ENCODE measurements around the gene ARL6IP4. TPM values are rescaled to one million over a fixed set of nuclear protein-coding genes. Genes with fewer than 3 reads are reported as not detected.

ARL6IP4 gene
- total RNA-seq, 1 experiment from 2014 or later = 162 TPM

DNA sequence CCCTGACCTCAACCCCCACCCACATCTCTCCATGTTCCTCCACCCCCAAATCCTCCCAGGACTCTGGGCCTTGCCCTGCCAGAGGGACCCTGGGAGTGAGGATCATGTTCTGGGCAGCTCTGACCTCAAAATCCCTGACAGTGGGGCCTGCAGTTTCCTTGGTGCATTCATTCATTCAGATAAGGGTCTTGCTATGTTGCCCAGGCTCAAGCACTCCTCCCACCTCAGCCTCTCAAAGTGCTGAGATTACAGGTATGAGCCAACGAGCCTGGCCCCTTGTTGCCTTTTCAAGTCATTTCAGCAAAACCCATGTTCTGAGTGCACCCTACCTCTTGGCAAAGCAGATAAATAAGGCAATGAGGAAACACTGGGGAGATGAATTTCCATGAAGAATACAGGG is 29.6 kb downstream of the ARL6IP4 start:
- H3F3A ChIP-seq (ENCODE audit: insufficient read depth, low read depth) = no peaks in the 10 kb centered on the region
- no peaks in the 10 kb centered on the region for H3K9me2 ChIP-seq (ENCODE audit: insufficient read depth)
- H3K4me2 ChIP-seq = no peak overlapping the region
- H3K27ac ChIP-seq = no peak overlapping the region
- no peaks in the 10 kb centered on the region for H3K9me3 ChIP-seq (ENCODE audit: insufficient read depth, low read depth)
- no peaks in the 10 kb centered on the region for H3K79me2 ChIP-seq (ENCODE audit: low read depth)
- TF ChIP-seq CTCF (conservative IDR thresholded peaks at IDR 0.05) (no peak), EZH2 (IDR thresholded peaks at IDR 0.05; ENCODE audit: low read depth) (no peak)
- BruUV-seq (replicated peaks) = no TSS peak
- no peak for DNase-seq
- H3K4me3 ChIP-seq = no peak overlapping the region
- H3K27me3 ChIP-seq (ENCODE audit: insufficient read depth, low read depth) = no peaks in the 10 kb centered on the region
- no peaks in the 10 kb centered on the region for H3K36me3 ChIP-seq (ENCODE audit: low read depth)
- H3K4me1 ChIP-seq (replicated peaks; ENCODE audit: insufficient read depth) = no peaks in the 10 kb centered on the region
- CTCF ChIA-PET = no interaction called here
- H4K20me1 ChIP-seq (ENCODE audit: insufficient read depth) = no peaks in the 10 kb centered on the region
- POLR2A ChIA-PET (ENCODE audit: unreplicated experiment) = no interaction called here
- H2AFZ ChIP-seq = no peak overlapping the region
- intact Hi-C loops (cut with micrococcal nuclease; ENCODE audit: unreplicated experiment) = no loop called here

GRCh38 chr12:123010681-123011080 is 30.2 kb downstream of the ARL6IP4 start:
- no peaks in the 10 kb centered on the region for H3K27me3 ChIP-seq (ENCODE audit: insufficient read depth, low read depth)
- BruUV-seq (replicated peaks) = no TSS peak
- H3K79me2 ChIP-seq (ENCODE audit: low read depth) = no peaks in the 10 kb centered on the region
- H2AFZ ChIP-seq = no peak overlapping the region
- intact Hi-C loops (cut with micrococcal nuclease; ENCODE audit: unreplicated experiment) = no loop called here
- no peaks in the 10 kb centered on the region for H3K9me3 ChIP-seq (ENCODE audit: insufficient read depth, low read depth)
- no peak overlapping the region for H3K4me3 ChIP-seq
- POLR2A ChIA-PET (ENCODE audit: unreplicated experiment) = no interaction called here
- H3K9me2 ChIP-seq (ENCODE audit: insufficient read depth) = no peaks in the 10 kb centered on the region
- H3K4me2 ChIP-seq = no peak overlapping the region
- H3K36me3 ChIP-seq (ENCODE audit: low read depth) = no peaks in the 10 kb centered on the region
- H3F3A ChIP-seq (ENCODE audit: insufficient read depth, low read depth) = no peaks in the 10 kb centered on the region
- no peaks in the 10 kb centered on the region for H4K20me1 ChIP-seq (ENCODE audit: insufficient read depth)
- no peaks in the 10 kb centered on the region for H3K4me1 ChIP-seq (replicated peaks; ENCODE audit: insufficient read depth)
- no peak overlapping the region for H3K27ac ChIP-seq
- DNase-seq = no peak
- CTCF ChIA-PET = no interaction called here
- TF ChIP-seq CTCF (conservative IDR thresholded peaks at IDR 0.05) (no peak), EZH2 (IDR thresholded peaks at IDR 0.05; ENCODE audit: low read depth) (no peak)

DNA sequence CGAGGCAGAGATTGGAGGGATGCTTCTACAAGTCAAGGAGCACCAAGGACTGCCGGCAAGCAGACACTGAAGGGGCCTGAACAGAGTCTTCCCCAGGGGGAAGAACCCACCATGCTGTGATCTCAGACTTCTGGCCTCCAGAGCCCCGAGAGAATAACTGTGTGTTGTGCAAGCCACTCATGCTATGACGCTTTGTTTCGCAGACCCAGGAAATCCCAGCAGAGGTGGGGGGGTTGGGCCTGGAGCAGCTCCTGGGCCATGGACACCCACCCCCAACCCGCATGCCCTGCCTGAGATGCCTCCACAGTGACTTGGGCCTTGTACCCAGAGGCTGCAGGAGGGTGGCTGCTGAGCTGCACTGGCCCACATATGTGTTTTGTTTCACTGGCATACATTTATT is 31.2 kb downstream of the ARL6IP4 start:
- Histone ChIP-seq H3F3A (ENCODE audit: insufficient read depth, low read depth) (no peaks in the 10 kb centered on the region), H3K4me2 (no peak overlapping the region), H3K27me3 (ENCODE audit: insufficient read depth, low read depth) (no peaks in the 10 kb centered on the region), H2AFZ (no peak overlapping the region), H3K4me3 (no peak overlapping the region), H4K20me1 (ENCODE audit: insufficient read depth) (no peaks in the 10 kb centered on the region), H3K79me2 (ENCODE audit: low read depth) (no peaks in the 10 kb centered on the region), H3K4me1 (replicated peaks; ENCODE audit: insufficient read depth) (no peaks in the 10 kb centered on the region), H3K36me3 (ENCODE audit: low read depth) (no peaks in the 10 kb centered on the region), H3K9me3 (ENCODE audit: insufficient read depth, low read depth) (no peaks in the 10 kb centered on the region), H3K9me2 (ENCODE audit: insufficient read depth) (no peaks in the 10 kb centered on the region), H3K27ac (no peak overlapping the region)
- no peak for TF ChIP-seq EZH2 (IDR thresholded peaks at IDR 0.05; ENCODE audit: low read depth)
- no peak for TF ChIP-seq CTCF (conservative IDR thresholded peaks at IDR 0.05)
- ChIA-PET POLR2A (ENCODE audit: unreplicated experiment) (no interaction called here), CTCF (no interaction called here)
- intact Hi-C loops (cut with micrococcal nuclease; ENCODE audit: unreplicated experiment) = no loop called here
- BruUV-seq (replicated peaks) = no TSS peak
- DNase-seq = no peak
